Inflammatory macrophage treated with lipopolysaccharide for 4 hours (primary cell): ENCODE data around the gene CPXM1.
"Not testable (repeated sequence)": the region's sequence is repeated elsewhere in the genome, so short reads cannot be mapped to it uniquely, and the experiment has no call there.

ENCODE experiments used
- DNase-seq: peaks from one replicate; pipeline ENCODE4 v3.0.0-alpha.2; 2020

Gene CPXM1

GRCh38 chr20:2799688-2800520, 523 bp downstream of the CPXM1 start:
- no peak for DNase-seq

- DNase-seq, result no peak
Measured at GRCh38 chr20:2799271-2799670, 1.2 kb downstream of the CPXM1 start.

GRCh38 chr20:2798814-2799213, 1.6 kb downstream of the CPXM1 start:
- DNase-seq, result no peak

- no peak for DNase-seq
Measured at GRCh38 chr20:2798095-2798805, 2.2 kb downstream of the CPXM1 start.

GRCh38 chr20:2797136-2797983, 3.1 kb downstream of the CPXM1 start:
- no peak for DNase-seq

- no peak for DNase-seq
Measured at GRCh38 chr20:2796011-2796660, 4.3 kb downstream of the CPXM1 start.

GRCh38 chr20:2795451-2795850, 5.0 kb downstream of the CPXM1 start:
- no peak for DNase-seq

- no peak for DNase-seq
Measured at GRCh38 chr20:2794866-2795447, 5.5 kb downstream of the CPXM1 start.

GRCh38 chr20:2794202-2794748, 6.2 kb downstream of the CPXM1 start:
- DNase-seq, result no peak

- DNase-seq, result no peak
Measured at GRCh38 chr20:2793471-2793870, 7.0 kb downstream of the CPXM1 start.

- DNase-seq, result no peak
Measured at GRCh38 chr20:2783908-2784566, 16.4 kb downstream of the CPXM1 start.

- no peak for DNase-seq
Measured at GRCh38 chr20:2780948-2781347, 19.5 kb downstream of the CPXM1 start.

GRCh38 chr20:2778602-2779321, 21.7 kb downstream of the CPXM1 start:
- peak; percentile 43 for DNase-seq

- DNase-seq, result no peak
Measured at GRCh38 chr20:2775139-2775538, 25.3 kb downstream of the CPXM1 start.

- DNase-seq, result no peak
Measured at GRCh38 chr20:2773812-2774211, 26.6 kb downstream of the CPXM1 start.

GRCh38 chr20:2771631-2772080, 28.8 kb downstream of the CPXM1 start:
- no peak for DNase-seq

GRCh38 chr20:2770091-2770490, 30.3 kb downstream of the CPXM1 start:
- DNase-seq, result not testable (repeated sequence)

GRCh38 chr20:2768632-2769015, 31.8 kb downstream of the CPXM1 start:
- no peak for DNase-seq

GRCh38 chr20:2767768-2768631, 32.4 kb downstream of the CPXM1 start:
- DNase-seq, result no peak

- no peak for DNase-seq
Measured at GRCh38 chr20:2763186-2763585, 37.2 kb downstream of the CPXM1 start.
